ENCODE measurements around the gene GAMT. TPM values are rescaled to one million over a fixed set of nuclear protein-coding genes. Genes with fewer than 3 reads are reported as not detected.

Gene GAMT
- total RNA-seq, 1 donor from 2014 or later, result 214 TPM

DNA sequence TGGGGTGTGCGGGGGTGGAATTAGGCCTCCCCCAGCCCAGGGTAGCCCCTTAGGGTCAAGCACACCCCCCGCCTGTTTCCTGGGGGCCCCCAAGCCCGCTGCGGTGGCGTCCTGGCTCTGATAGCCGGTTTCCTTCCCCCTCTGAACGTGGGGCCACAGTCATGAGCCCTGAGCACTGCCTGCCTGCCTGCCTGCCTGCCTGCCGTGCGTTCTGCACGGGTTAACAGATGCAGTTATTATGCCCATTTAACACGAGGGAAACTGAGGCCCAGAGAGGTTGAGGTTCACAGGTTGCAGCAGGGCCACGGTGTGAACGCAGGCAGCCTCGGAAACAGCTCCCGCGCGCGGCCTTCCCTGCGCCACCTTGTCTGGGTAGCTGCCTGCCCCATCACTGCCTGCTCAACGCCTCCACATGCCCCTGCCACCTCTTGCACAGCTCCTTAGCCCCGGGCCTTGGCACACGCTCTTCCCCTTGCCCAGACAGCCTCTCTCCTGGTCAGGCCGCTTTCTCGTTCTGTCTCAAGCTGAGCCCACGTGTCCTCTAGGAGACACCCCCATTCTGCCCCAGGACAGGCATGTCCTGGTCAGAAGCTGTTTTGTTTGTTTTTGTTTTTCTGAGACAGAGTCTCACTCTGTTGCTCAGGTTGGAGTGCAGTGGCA is 1.2 kb upstream of the GAMT start:
- DNase-seq (ENCODE audit: low spot score) (no peak), ATAC-seq (no peak)

DNA sequence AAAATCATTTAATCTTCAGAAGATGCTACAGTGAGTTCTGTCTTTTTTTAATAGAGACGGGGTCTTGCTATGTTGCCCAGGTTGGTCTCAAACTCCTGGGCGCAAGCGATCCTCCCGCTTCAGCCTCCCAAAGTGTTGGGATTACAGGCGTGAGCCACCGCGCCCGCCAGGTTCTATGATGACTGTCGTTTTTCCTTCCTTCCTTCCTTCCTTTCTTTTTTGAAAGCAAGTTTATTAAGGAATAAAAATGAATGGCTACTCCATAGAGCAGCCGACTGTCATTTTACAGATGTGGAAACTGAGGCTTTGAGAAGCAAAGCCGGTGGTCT is 511 bp upstream of the GAMT start:
- no peak for DNase-seq (ENCODE audit: low spot score)
- no peak for ATAC-seq

DNA sequence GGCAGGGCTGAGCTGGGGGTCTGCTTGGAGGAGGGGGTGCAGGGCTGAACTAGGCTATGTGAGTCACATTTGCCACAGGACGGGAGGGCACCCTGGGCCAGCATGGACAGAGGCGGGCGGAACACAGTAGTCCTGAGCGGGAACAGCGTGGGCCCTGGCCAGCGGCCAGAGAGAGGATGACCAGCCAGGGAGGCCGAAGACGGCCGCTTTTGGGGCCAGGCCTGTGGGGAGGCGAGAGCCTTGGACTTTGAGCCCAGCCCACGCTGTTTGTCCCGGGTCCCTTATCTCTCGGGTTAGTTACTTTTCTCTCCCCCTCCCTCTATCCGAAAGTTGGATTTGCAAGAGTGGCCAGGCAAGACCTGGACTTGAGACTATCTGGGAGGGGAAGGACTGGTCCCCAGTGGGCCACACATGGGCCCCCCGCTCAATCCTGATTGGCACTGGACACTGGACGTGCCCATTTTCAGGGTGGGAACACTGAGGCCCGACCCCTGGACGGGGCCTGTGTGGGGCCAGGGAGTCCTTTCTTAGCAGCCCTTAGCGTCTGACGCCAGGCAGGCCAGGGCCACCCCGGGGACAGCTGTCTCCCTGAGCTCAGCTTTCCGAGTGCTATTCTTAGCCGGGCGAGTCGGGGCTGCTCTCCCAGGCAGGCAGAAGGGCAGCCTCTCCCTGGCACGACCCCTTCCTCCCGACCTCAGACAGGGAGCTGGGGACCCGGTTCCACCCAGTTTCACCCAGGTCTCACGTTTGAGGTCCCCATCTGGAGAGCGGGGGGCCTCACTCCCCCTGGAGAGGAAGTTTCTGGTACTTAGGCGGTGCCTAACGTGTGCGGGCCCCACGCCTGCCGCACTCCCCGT is 833 bp downstream of the GAMT start:
- ATAC-seq, result peak; percentile 50
- peak; percentile 97 for DNase-seq (ENCODE audit: low spot score)

DNA sequence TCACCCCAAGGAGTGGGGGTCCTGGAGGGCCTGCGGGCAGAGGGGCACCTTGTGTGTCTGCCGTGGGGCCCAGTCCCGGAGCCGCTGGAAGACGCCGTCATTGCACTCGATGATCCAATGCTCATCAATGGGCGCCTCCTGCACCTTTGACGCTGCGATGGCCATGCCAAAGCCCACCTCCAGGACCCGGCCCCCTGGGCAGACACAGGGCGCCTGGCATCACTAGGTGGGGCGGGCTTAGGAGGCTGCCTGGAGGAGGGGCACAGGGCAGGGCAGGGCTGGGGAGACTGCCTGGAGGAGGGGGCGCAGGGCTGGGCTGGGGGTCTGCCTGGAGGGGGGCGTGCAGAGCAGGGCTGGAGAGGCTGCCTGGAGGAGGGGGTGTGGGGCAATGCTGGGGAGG is 1.6 kb downstream of the GAMT start:
- ATAC-seq, result no peak

DNA sequence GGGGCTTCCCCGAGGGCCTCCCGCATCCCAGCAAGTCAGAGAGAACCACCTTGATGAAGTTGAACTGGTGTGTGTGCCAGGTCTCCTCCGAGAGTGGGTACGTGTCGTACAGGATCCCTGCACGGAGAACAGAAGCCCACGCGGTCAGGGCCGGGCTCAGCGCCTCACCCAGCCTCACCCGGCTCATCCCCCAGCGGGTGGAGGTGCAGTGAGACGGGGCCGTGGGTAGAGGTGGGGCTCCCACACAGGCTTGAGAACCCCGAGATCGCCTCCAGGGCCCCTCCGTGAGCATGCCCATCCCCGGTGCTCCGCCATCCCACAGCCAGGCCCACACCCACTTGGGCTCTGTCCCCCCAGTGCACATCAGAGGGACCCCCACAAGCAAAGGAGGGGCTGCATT is 2.3 kb downstream of the GAMT start:
- ATAC-seq (no peak), DNase-seq (ENCODE audit: low spot score) (no peak)

More for the DNA sequence above, 1.6 kb downstream of the GAMT start:
- no peak for DNase-seq (ENCODE audit: low spot score)

DNA sequence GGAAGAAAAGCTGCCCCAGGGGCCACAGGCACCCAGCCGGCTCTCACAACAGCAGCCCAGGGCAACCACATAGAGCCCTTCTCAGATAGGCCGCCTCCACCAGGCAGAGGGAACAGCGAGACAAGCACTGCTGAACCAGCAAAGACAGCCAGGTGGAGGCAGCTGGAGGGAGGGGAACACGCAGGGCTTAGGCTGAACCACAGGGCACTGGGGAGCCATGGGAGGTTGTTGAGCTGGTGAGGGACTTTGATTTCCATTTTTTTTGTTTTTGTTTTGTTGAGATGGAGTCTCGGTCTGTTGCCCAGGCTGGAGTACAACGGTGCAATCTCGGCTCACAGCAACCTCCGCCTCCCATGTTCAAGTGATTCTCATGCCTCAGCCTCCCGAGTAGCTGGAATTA is 3.5 kb downstream of the GAMT start:
- DNase-seq (ENCODE audit: low spot score) (no peak), ATAC-seq (no peak)

DNA sequence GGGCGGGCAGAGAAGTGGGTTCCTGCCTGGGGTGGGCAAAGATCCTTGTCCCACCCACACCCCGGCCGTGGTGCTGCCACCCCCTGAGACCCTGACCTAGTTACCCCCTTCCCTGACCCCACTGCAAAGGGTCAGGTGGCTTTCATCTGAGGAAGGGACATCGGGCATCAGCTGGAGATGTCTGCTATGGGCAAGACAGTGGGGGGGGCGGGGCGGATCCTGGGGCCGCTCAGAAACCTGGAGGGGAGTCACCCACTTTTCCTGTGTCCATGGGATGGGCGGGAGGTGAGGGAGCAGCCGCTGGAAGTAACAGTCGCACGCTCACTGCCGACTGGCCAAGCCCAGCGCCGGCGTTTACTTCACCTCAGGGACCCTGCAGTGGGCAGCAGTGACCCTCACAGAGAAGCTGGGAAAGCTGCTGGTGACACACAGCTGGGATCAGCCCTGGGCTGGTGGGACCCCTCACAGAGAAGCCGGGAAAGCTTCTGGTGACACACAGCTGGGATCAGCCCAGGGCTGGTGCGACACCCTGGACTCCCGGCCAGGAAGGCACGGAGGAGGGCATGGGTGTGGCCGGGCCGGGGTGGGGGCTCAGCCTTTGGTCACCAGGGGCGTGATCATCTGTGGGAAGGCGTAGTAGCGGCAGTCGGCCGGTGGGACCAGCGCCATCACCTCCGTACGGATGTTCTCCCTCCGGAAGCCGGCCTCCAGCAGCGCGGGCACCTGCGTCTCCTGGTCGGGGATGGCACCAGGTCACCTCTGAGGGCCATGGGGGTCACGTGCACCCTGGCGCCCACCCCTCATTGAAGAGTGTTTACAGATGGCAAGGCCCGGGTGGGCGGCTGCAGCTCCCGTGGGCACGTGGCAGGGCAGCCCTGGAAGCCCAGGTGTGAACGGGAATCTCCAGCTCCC is 4.3 kb downstream of the GAMT start:
- peak; percentile 13 for ATAC-seq
- peak; percentile 77 for DNase-seq (ENCODE audit: low spot score)

DNA sequence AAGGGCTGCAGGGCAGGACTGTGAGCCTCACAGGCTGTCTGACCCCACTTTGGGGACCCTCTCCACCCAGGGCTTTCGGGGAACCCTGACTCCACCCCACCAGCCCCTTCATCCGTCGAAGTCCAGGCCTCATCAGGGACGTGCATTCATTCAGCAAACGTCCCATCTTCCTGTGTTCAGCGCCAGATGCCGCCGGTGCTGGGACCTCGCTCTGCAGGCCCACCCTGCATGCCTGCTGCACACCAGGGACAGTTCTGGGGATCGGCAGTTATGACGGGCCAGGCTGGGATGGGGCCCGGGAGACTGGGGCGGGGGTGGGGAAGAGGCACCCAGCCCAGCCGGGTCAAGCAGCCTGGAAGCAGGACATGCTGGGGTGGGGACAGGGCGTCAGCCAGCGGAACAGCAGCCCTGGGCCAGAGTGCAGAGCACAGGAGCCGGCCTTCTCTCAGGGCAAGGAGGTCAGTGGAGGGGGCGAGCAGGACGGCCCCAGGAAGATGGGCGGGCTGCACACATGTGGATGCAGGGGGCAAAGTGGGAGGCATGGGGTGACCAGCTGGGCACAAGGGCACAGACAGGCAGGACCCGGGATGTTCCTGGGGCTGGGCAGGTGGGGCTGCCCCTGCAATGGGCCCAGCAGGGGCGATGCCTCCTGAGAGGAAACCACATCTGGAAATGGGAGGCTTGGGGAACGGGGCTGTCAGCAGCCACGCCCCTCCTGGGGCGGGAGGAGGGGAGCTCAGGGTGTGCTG is 5.1 kb downstream of the GAMT start:
- ATAC-seq (peak; percentile 43), DNase-seq (ENCODE audit: low spot score) (peak; percentile 80)

DNA sequence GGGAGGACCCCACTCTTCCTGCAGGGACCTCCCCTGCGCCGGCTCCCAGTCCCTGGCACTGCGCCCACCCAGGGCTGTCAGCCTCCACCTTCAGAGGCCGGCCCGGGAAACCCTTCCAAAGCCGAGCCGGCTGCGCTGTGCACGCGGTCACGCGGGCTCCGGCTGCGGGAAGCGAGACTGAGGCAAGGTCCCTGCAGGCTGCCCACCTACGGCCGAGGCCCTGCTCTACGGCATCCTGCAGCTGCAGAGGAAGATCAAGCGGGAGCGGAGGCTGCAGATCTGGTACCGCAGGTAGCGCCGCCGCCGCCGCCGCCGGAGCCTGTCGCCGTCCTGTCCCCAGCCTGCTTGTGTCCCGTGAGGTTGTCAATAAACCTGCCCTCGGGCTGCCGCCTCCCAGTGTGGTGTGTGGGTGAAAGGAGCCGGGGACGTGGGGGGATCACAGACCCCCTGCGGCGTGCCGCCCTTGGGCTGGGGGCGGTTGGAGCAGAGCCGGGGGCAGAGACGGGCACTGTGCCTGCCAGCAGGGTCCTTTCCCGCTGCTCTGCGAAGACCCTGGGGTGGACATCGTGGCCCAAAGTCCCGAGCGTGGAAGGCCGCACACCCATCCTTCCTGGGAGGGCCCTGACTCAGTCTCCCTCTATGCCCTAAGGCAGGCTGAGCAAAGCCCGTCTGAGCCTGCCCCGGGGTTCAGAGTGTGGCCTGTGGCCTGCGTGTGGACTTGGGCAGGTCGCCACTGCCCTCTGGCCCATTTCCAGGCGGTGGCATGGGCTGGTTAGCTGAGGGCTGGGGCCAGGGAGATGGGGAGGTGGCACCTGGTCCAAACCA is 5.9 kb downstream of the GAMT start:
- peak; percentile 95 for DNase-seq (ENCODE audit: low spot score)
- ATAC-seq, result peak; percentile 54

DNA sequence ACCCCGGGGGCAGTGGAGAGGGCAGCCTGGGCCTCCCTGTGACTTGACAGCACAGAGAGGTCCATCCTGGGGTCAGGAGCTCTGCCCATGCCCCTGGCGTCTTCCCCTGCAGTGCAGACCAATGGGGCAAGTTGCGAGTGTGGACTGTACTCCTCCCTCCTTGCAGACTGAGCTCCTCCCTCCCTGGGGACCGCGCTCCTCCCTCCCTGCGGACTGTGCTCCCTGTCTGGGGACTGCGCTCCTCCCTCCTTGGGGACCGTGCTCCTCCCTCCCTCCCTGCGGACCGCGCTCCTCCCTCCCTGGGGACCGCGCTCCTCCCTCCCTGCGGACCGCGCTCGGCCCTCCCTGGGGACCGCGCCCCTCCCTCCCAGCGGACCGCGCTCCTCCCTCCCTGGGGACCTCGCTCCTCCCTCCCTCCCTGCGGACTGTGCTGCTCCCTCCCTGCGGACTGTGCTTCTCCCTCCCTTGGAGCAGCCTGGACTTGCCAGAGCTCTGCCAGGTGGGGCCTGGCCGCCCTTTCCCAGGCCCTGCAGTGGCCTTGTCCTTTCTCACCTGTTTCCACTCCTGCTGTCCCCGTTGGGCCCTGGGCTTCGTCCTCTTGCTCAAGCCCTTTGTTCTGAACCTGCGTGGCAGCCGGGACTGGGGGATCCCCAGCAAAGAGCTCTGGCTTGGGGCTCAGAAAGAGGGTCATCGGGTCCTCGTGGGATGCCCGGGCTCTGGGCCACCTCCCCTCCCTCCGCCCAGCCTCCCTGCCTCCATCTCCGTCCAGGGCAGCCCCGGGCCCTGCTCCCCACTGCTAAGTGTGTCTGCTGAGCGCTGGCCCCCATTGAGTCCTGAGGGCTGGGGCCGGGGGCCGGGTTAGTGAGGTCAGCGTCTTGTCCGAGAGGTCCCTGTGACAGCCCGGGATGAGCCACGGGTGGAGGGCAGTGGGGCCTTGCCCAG is 6.8 kb downstream of the GAMT start:
- DNase-seq (ENCODE audit: low spot score) (peak; percentile 87), ATAC-seq (peak; percentile 61)

DNA sequence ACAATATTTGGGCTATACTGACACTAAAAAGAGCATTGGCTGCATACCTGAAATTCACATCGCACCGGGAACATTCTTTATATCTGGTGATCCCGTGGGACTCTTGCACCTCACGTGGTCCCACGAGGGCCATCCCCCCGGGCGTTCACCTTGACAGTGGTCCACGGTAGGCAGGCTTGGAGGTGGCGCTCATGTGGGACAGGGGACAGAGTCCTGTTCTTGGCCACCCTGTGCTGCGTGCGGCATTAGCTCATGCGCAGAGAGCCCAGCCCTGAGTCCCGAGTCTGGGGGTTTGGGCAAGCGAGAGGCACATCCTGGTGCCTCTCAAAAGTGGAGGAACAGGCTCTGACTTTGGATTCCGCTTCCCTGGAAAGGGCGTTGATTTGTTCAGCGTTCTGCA is 7.5 kb downstream of the GAMT start:
- no peak for ATAC-seq

DNA sequence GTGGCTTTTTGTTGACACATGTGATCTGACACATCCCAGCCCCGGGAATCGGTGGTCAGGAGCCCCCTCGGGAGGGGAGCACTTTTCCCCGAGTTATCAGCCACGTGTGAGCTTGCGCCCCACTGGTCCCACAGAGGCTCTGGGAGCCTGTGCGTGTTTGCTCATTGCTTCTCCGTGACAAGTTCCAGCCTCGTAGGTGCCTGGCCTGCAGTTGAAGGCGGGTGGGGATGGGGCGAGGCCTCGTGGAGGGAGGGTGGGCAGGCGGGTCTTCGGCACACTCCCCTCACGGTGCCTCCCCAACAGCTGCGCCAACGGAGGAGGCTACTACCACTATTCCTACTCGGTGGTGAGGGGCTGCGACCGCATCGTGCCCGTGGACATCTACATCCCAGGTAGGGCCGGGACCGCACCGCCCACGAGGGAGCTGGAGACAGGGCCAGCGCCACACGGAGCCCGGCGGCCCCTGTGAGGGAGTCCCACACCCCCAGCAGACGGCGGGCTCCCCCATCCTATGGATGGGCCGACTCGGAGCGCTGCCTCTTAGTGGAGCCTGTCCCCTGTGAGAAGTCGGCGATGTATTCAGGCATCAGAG is 8.3 kb downstream of the GAMT start:
- no peak for ATAC-seq
- no peak for DNase-seq (ENCODE audit: low spot score)

More for the DNA sequence above, 7.5 kb downstream of the GAMT start:
- no peak for DNase-seq (ENCODE audit: low spot score)

DNA sequence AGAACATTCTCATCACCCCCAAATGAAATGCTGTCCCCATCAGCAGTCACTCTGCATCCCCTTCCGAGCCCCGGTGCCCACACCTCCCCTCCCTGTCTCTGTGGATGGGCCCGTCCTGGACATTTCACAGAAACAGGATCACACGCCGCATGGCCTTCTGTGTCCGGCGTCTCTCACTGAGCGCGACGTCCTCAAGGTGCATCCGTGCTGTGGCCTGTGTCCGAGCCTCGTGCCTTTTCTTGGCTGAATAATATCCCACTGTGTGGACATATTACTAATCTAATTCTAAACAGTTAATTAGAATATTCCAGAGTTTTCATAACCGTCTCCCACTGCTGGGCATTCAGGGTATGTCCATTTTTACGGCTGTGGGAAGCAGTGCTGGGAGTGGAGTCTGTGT is 8.9 kb downstream of the GAMT start:
- ATAC-seq (no peak), DNase-seq (ENCODE audit: low spot score) (no peak)

DNA sequence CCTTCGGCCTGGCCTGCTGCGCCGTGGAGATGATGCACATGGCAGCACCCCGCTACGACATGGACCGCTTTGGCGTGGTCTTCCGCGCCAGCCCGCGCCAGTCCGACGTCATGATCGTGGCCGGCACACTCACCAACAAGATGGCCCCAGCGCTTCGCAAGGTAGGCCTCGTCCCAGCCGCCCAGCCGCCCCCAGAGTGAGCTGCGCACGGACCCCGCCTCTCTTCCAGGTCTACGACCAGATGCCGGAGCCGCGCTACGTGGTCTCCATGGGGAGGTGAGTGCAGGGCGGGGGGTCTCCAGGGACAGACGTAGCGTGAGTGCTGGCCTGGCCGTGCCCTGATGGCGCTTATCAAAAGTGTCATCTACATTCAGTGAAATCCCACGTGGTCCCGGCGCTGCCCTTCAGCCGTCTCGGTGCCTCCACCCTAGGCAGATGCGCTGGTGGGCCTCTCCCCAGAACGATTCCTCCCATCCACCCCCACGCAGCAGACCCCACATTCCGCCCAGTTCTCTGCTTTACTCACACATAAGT is 10.4 kb downstream of the GAMT start:
- DNase-seq (ENCODE audit: low spot score), result no peak
- ATAC-seq, result no peak

DNA sequence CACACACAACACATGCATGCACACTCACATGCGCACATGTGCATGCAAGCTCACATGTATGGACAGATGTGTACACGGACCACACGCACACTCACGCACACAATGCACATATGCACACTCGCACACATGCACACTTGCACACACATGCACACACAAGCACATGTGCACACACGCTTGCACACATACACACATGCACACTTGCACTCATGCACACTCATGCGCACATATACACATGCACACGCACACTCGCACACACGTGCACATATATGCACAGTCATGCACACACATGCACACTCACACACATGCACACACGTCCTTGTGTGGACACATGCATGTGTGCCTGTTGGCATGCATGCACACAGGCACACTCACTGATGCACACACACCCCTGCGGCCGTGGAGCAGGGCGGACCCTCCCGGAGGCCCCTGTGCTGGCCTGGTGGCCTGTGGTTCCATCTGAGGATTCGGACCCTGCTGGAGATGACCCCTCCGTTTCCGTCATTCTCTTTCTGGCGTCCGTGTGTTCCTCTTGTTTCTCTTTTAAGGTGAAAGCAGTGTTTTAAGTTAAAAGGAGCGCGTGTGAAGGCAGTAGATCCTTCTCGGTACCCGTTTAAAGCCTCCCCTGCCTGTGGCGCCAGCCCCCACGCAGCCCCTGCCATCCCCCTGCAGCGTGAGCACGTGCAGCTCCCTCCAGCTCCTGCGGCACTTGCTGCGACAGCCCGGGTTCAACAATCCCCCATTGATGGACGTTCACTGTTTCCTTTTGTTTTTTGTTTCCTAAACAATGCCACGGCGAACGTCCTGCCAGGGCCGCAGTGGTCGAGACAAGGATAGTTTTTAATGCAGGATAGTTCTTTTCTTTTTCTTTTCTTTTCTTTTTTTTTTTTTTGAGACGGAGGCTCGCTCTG is 12.1 kb downstream of the GAMT start:
- ATAC-seq (no peak), DNase-seq (ENCODE audit: low spot score) (no peak)

DNA sequence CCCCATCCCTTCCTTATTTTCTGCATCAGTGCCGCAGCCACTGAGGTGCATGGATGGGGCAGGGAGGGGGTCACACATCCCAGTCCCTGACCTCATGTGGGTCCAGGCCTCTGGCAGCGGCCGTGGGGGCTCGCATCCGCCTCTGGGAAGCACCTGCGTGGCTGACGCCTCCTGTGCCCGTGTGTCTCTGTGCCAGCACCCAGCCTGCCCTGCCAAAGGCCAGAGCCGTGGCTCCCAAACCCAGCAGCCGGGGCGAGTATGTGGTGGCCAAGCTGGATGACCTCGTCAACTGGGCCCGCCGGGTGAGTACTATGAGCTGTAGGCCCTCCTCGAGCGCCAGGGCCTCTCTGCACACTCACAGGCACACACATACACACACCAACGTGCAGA is 12.7 kb downstream of the GAMT start:
- ATAC-seq, result no peak
- DNase-seq (ENCODE audit: low spot score), result no peak
